ENCODE data around the gene GRK4.
"Not testable (repeated sequence)": the region's sequence is repeated elsewhere in the genome, so short reads cannot be mapped to it uniquely, and the experiment has no call there.

The GRK4 gene

DNA sequence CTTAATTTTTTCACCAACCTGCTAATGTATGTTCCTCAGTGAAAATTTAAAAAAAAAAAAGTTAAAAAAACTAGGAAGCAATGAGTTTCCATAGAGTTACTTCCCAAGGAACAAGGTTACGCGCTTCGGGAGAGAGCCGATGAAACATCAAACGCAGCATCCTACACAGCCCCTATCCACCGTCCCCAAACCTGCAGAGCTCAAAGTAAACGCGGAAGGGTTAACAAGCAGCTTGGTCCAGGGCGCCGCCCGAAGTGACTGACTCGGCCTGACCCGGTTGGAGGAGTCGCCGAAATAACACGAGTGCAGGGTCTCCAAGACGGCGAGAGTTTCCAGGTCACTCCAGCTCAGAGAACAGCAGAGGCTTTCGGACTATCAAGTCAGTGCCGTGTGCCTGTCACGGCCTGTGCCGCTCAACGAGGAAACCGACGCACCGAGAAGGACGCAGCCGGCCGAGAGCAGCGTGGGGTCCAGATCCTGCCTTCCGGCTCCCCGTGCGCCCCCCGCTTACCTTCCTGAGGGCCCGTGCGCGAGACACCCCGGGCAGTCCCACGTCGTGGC lies 677 bp upstream of the GRK4 start:
- no peak for DNase-seq

- peak; percentile 40 for DNase-seq
These were observed 648 bp downstream of the GRK4 start for GRCh38 chr4:2963966-2964471.

GRCh38 chr4:2964706-2965258 lies 1.4 kb downstream of the GRK4 start:
- no peak for DNase-seq

GRCh38 chr4:2965262-2965661 lies 1.9 kb downstream of the GRK4 start:
- no peak for DNase-seq

- DNase-seq: no peak
These were observed 5.0 kb downstream of the GRK4 start for GRCh38 chr4:2968381-2968780.

- no peak for DNase-seq
These were observed 7.9 kb downstream of the GRK4 start for GRCh38 chr4:2971275-2971674.

DNA sequence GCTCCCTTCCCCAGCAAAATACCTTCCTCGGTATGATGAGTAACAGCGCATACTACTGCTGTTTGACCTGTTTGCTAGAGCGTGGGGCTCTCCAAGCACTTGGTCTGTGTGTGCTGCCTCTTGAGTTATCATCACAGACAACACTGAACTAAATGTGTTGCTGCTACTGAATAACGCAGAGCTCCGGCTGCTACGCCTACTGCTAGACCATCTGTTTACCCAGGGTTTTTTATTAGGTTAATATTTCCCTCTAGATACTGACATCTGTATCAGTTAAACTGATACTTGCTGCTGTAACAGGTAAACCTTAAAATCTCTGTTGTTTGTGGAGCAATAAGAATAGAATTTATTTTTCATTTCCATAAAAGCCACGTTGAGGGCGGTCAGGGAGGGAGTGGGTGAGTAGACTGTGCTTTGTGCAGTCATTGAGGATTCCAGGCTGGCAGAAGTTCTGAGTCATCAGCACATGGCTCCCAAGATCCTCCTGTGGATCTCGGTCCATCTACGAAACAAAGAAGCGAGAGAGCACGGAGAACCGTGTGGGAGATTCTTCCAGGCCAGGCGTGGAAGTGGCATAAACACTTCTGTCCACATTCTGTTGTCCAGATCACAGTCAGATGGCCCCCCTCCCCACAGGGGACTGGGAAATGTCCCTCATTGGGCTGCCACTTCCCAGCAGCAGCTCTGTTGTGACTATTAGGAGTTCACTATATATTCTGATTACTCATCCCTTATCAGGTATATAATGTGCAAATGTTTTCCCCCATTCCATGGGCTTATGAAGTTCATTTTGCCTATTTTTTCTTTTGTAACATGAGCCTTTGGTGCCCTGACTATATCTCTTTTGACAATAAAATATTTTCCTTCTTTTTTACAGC lies 14.1 kb downstream of the GRK4 start:
- no peak for DNase-seq

- no peak for DNase-seq
These were observed 18.0 kb downstream of the GRK4 start for GRCh38 chr4:2981256-2981819.

DNA sequence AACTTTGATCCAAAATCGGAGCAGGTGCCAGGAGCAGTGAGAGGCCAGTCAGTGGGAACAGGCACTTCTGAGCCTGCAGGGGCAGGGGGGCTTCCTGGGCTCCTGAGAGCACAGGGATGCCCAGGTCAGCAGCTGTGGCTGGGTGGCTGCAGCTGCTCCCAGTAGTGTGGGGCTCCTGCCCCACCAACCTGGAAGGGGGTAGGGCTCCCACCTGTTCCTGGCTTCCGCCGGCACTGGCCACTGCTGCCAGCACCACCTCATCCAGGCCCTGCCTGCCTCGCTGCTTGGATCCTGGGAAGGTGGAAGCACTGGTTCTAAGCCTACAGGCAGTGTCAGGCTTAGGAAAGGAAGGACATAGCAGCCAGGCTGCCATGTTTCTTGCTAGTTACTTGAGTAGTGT lies 18.6 kb downstream of the GRK4 start:
- no peak for DNase-seq

- not testable (repeated sequence) for DNase-seq
These were observed 20.3 kb downstream of the GRK4 start for GRCh38 chr4:2983715-2984114.

DNA sequence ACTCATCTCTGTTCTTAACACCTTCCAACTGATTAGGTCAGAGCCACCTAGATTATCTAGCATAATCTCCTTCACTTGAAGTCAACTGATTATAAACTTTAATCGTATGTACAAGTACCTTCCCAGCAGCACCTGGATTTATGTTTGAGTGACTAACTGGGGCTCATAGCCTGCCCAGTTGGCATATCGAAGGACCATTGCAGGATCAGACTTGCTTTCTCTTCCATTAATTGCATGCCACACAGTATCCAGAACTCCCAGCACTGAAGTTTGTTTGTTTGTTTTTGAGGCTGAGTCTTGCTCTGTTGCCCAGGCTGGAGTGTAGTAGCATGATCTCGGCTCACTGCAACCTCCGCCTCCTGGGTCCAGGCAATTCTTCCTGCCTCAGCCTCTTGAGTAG lies 27.9 kb downstream of the GRK4 start:
- DNase-seq: no peak

- DNase-seq: no peak
These were observed 31.5 kb downstream of the GRK4 start for GRCh38 chr4:2994917-2995316.

GRCh38 chr4:2995546-2996265 lies 32.3 kb downstream of the GRK4 start:
- DNase-seq: no peak

- DNase-seq: no peak
These were observed 33.0 kb downstream of the GRK4 start for GRCh38 chr4:2996415-2996814.

DNA sequence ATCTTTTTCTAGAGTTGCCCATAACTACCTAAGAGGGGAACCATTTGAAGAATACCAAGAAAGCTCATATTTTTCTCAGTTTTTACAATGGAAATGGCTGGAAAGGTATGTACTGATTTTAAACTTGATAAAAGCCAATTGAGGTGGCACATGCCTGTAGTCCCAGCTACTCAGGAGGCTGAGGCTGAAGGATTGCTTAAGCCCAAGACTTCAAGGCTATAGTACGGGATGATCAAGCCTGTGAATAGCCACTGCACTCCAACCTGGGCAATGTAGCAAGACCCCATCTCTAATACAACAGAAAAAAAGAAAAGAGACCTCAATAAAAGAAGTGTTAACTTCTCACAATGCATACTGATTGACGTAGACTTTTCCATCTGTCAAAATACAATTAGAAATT lies 44.4 kb downstream of the GRK4 start:
- no peak for DNase-seq

DNA sequence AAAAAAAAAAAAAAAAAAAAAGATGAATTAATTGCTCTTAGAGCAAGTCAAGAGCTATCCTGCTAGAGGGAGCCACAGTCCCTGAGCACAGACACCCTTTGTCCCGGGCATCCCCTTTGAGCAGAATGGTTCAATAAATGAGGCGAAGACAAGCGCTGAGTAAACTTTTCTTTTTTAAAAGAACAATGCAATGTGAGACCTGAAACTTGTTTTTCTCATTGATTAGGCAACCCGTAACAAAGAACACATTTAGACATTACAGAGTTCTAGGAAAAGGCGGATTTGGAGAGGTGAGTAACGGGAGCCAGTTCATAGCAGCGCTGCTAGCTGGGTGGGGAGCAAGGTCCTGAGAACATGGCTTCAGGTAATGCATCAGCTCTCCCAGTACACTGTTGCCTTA lies 46.1 kb downstream of the GRK4 start:
- no peak for DNase-seq

- no peak for DNase-seq
These were observed 47.2 kb downstream of the GRK4 start for GRCh38 chr4:3010577-3010976.

- DNase-seq: peak; percentile 25
These were observed 47.6 kb downstream of the GRK4 start for GRCh38 chr4:3010998-3011397.

- no peak for DNase-seq
These were observed 48.3 kb downstream of the GRK4 start for GRCh38 chr4:3011456-3012220.

GRCh38 chr4:3013323-3013722 lies 50.0 kb downstream of the GRK4 start:
- DNase-seq: no peak

DNA sequence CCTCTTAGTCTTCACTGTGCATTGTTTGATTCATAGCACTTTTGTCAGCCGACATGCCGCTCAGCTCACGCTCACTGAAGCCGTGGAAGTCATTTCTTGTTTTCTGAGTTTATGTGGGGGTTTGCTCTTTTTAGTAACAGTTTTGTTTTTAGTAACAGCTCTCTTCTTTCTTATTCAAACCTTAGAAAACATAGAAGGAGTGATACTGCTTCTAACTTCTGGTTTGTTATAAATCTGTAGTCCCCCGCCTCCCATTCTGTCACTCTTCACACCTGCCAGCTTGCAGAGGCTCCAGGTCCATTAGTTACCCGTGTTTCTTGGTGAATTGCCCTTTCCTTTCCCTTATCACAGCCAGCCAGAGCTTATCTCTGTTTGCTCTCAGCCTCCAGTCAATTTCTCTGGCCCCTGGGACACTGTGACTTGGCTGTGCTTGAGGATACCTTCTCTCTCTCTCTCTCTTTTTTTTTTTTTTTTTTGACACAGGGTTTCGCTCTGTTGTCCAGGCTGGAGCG lies 50.5 kb downstream of the GRK4 start:
- no peak for DNase-seq

- DNase-seq: no peak
These were observed 53.6 kb downstream of the GRK4 start for GRCh38 chr4:3016961-3017360.

Measured in eye (tissue), 1 donor.